GM21515 (cell line): ENCODE measurements around the gene MYCBP.

Source experiments
- ATAC-seq: cut with Tn5 transposase; IDR thresholded peaks from one replicate; pipeline ENCODE4 v1.9.1; 2021; ENCODE audit not compliant: unreplicated experiment

MYCBP gene

DNA sequence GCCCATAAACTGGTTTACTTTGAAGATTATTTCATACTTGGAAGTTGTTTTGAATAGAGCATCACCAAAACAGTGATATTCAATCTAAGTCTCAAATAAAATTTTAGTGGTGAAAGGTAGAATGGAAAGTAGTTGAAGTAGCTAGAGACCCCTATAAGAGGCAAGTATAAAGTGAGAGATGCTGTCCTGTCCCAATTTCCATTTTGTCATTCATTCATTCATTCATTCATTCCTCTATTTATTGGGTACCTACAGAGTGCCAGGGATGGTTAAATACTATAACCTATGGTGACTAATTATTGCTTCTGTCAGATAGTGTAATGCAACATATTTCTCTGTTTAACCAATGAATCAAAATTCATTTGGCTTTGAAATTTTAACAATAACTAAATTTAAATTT is 46.3 kb downstream of the MYCBP start:
- no peak for ATAC-seq

DNA sequence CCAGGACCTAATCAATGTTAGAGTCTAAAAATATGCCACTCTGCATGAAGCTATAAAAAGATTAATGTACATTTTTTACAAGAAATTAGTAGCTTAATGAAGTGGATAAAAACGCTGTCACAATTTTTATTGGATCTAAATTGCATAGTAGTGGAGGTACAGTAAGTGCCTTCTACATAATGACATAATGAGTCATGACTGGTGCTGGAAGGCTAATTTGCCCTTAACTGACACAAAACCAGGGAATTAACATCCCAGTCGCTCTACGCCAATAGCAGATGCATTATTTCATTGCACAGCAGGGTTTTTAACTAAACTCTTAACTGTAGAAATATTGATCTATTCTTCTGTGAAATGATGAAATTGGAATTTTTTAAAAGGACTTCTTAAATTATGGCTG is 46.9 kb downstream of the MYCBP start:
- no peak for ATAC-seq

DNA sequence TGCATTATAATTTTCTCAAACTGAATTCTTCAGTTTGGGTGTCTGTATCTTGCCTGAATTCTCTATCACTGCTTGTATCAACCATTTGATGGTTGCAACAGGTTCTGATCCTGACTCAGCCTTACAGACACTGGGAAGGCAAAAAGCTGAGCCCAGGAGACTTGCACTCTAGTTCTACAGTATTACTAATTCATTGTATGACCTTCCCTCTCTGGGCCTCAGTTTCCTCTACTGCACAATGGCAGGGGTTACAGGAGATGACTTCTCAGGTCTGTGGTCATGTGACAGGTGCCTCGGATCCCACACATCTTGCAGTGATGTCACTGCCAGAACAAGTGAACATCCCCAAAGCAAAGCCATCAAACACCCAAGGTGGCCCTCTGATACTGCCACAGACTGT is 52.3 kb downstream of the MYCBP start:
- ATAC-seq = no peak

DNA sequence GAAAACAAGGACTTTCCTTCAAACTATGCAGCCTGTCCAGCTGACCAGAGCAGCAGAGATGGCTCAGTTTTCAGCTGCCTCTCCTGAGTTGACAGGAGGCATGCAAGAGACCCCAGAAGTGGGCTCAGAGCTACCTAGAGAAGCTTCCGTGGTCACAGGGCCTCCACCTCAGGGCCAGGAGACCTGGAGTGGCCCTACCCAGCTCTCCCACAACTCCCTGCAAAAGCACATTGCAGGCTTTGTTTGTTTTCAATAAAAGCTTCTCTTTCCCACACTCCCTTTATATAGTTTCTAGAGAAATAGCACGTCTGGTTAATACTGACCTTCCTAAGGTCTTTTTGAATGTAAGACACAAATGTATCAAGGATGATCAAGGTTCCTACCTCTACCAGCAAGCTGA is 53.6 kb downstream of the MYCBP start:
- ATAC-seq = no peak

DNA sequence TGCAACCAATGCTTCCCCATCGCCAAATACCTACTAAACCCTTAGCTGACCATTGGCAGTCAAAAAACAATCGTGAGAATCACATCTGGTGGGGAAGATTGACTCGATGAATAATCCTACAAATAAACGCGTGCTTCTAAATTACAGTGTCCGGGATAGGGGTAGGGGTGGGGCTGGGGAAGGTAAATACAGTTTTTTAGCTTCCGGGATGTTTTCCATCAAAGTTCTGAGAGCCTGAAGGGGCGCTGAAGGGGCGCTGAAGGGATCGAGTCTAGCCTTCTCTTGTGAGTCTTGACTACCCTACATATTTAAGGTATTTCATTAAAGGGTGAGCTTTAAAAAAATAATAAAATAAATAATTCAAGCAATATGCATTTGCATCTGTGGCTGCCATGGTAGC is 54.1 kb downstream of the MYCBP start:
- no peak for ATAC-seq

DNA sequence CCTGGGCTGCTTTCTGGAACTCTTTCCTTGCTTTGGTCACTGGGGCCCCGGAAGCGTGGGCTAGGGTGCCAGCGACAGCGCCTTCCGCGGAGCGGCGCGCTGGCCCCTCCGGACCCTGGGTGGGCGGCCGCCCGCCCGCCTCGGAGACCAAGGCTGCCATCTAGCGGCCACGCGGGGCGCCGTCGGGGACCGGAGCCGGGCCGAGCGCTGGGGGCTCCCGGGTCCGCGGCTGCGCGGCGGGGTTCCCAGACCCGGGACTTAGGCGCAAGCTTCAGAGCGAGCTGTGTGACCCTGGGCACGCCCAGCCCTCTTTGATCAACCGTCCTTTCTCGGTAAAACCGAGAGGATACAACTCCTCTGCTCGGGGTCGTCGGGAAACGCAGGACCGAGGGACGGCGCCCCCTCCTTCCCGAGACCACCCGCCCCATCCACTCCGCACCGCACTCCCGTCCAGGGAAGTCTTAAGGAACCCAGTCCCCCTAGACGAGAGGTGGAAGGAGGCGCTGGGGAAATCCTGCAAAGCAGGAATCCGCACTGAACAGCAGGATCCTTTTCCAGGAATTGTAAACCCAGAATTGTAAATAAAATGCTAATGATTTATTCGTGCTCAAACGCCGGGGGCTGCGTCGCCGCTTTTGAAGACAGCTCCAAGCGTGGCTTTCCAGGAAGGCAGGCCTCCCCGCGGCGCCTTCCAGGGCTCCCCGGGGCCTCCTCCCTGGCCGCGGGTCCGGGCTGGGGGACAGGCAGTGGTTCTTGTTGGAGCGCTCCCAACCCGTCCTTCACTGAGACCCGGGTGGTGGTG is 54.8 kb downstream of the MYCBP start:
- ATAC-seq = no peak

DNA sequence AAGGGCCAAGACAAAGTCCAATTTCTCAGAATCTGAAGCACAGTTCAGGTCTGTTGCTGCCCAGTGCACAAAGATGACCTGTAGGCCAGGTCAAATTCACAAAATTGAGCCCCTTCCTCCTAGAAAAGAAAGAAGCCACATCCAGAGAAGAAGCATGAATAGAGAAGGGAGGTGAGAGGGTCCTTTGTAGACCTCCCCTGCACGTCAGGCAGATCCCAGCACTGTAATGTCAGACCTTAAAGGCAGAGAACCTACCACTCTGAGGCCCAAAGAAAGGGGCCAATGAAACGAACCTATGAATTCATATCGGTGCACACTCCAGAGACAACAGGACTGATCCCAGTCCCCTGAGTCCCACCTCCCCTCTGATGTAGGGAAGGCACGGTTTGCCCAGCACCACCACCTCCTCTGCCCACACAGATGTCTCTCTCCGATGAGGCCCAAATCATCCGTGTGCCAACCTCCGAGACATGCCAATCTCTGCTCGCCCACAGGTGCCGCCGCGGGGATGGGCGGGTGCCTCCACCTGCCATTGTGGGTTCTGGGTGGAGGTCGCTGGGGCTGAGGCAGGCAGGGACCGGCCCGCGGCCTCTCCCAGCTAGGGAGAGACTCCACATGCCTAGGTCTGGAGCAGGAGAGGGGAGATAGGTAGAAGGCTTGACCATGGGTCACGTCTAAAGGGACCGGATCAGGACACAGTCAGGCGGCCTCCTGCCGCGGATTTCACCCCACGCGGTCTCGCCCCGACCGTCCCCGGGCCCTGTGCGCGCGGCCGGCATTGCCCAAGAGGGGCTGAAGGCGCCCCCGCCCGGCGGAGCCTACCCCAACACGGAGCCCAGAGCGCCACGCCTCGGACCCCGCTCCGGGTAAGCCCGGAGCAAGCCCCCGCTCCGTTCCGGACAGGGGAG is 55.6 kb downstream of the MYCBP start:
- no peak for ATAC-seq

DNA sequence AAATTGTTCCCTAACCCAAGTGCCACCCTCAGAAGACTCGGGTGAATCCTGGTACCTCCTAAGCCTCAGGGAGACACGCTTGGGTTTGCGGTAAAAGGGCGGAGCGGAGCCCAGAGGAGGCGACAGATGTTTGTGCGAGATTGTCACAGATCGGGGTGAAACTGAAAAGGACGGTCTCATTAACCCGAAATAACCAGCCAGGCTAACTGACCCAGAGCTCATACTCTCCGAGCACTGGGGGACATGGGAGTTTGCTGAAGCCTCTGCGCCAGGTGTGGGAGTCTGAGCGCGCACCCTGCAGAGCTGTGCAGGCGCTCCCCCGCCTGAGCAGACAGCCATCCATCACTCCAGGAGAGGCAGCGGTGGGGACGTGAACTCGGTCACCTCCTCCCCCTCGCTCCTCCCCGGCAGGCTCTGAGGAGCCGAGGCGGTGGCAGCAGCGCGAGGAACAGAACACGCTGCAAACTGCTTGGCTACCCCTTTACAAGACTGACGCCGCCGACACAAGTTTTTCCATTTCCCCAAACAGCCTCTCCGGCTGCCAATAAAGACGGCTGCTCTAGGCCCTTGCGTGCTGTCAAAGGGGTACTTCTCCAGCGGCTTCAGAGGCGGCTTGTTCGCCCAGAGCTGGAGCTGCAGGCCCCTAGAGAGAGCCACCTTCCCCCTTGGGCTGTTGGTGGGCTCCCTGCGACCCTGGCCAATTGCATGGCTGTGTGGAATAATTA is 57.1 kb downstream of the MYCBP start:
- peak; percentile 76 for ATAC-seq

DNA sequence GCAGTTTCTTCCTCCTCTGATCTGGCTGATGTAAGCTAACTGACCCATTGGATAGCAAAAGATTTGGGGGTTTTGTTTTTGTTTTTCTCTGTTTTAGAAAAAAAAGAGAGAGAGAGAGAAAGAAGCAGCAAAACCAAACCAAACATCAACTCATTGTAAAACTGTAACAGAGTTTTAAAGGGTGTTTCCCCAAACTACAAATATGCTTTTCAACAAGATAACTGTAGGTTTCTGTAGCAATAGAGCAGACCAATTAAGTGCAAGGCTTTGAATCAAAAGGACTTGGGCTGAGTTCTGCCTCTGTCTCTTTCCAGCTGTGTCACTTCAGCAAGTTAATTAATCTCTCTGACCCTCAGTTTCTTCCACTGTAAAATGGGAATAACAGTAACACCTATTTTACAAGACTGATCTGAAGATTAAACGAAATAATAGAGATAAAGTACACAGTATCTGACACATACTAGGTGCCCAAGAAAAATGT is 58.1 kb downstream of the MYCBP start:
- ATAC-seq = no peak

DNA sequence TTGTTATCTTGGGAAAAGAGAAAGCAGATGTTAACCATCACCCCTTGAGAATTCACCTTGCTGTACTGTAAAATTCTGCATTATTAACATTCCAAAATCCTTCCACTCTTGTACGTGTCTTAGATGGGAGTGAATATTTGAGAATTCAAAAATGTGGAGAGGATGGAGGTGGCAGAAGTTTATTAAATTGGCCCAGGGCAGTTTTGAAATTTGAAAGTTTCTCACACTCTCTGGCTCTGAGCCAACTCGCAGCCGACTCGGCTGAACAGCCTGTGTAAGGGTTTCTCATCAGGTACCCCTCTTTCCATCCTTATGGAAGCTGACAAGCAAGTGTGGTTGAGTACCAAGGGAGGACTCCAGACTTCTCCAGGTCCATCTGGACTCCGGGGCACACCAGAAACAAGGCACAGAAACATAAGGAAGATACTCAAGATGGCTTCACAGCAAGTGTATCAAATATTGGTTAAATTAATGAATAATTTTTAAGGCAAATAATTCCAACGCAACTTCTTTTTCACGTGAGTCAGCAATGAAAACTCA is 58.6 kb downstream of the MYCBP start:
- ATAC-seq = no peak

DNA sequence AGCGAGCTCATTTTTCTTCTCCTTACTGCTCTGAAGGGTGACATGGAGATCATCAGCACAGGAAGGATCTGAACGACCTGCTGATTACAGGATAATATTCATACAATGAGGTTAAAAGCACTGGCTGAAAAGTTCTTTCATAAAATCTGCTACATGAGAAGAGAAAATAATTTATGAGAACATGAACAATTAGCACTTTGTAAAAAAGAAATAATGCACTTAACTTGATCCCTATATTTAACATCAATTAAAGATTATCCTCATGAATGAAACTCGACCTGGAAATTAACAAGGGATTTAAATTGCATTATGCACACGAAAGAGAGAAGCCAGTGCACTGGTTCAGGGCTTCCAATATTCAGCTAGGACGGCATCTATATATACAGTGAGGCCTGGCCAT is 60.2 kb downstream of the MYCBP start:
- no peak for ATAC-seq
